Uterus (tissue), 2 donors: ENCODE results near the gene CXCR5.

ENCODE experiments used
- POLR2A ChIP-seq, 2 donors: fragments of 450-650 bp; IDR thresholded peaks; one replicate each; pipeline ENCODE4 v1.6.1; 2016; ENCODE audit warnings: antibody characterized with exemption in 2 of 2, mild to moderate bottlenecking in 1 of 2, moderate library complexity in 1 of 2
- TF ChIP-seq, protein P1 (sequence below), 4 experiments: fragments of 200-600 bp in 2 of 4; fragments of 450-650 bp in 2 of 4; sonication (generic) in 2 of 4; IDR thresholded peaks; one replicate each; pipeline ENCODE4 v1.5.1; 2016 to 2019; ENCODE audit warnings: antibody characterized with exemption in 4 of 4, mild to moderate bottlenecking in 2 of 4, moderate library complexity in 1 of 4

GRCh38 chr11:118933486-118933885 lies 49.8 kb downstream of the CXCR5 start:
- TF ChIP-seq, protein P1, sequence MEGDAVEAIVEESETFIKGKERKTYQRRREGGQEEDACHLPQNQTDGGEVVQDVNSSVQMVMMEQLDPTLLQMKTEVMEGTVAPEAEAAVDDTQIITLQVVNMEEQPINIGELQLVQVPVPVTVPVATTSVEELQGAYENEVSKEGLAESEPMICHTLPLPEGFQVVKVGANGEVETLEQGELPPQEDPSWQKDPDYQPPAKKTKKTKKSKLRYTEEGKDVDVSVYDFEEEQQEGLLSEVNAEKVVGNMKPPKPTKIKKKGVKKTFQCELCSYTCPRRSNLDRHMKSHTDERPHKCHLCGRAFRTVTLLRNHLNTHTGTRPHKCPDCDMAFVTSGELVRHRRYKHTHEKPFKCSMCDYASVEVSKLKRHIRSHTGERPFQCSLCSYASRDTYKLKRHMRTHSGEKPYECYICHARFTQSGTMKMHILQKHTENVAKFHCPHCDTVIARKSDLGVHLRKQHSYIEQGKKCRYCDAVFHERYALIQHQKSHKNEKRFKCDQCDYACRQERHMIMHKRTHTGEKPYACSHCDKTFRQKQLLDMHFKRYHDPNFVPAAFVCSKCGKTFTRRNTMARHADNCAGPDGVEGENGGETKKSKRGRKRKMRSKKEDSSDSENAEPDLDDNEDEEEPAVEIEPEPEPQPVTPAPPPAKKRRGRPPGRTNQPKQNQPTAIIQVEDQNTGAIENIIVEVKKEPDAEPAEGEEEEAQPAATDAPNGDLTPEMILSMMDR (IDR thresholded peaks at IDR 0.05), result no peak
- no peak for TF ChIP-seq POLR2A (IDR thresholded peaks at IDR 0.05)
